Activated naive CD8-positive, alpha-beta T cell treated with anti-CD3 and anti-CD28 coated beads for 36 hours (primary cell): ENCODE data around the gene MAPK1IP1L. TPM values are rescaled to one million over a fixed set of nuclear protein-coding genes. Genes with fewer than 3 reads are reported as not detected.

Experiments
- DNase-seq: peaks from one replicate; pipeline ENCODE4 v3.0.0; 2021
- H3K27ac Mint-ChIP-seq: one replicate; pipeline ENCODE4 v1.8.0; 2022; ENCODE audit warnings: mild to moderate bottlenecking, moderate library complexity, mixed read lengths
- H3K27me3 Mint-ChIP-seq: one replicate; pipeline ENCODE4 v1.8.0; 2022; ENCODE audit warnings: mild to moderate bottlenecking, mixed read lengths
- H3K36me3 Mint-ChIP-seq: one replicate; pipeline ENCODE4 v1.8.0; 2021; ENCODE audit warnings: mild to moderate bottlenecking, mixed read lengths
- H3K4me1 Mint-ChIP-seq: one replicate; pipeline ENCODE4 v1.8.0; 2021; ENCODE audit warnings: mixed read lengths
- H3K4me3 Mint-ChIP-seq: one replicate; pipeline ENCODE4 v1.8.0; 2022; ENCODE audit warnings: mild to moderate bottlenecking, moderate library complexity, mixed read lengths
- H3K9me3 Mint-ChIP-seq: one replicate; pipeline ENCODE4 v1.8.0; 2022; ENCODE audit warnings: mixed read lengths
- total RNA-seq, 2 experiments: library from RNA; stranded (reverse); gene quantifications; one replicate each; pipeline ENCODE4 v1.2.3, GENCODE V29; 2021

MAPK1IP1L gene
- total RNA-seq, 2 experiments from 2014 or later: 118 to 122 TPM

DNA sequence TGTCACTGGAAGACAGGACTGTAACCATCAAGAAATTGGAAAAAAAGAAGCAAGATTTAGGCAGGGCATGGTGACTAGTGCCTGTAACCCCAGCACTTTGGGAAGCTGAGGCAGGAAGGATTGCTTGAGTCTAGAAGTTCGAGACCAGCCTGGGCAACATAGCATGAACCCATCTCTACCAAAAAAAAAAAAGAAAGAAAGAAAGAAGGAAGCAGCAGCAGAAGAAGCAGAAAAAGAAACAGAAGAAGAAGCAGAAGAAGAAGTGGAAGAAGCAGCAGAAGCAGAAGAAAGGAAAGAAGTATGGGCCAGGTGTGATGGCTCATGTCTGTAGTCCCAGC, 47.1 kb downstream of the MAPK1IP1L start:
- no peaks in the 10 kb centered on the region for H3K27me3 Mint-ChIP-seq
- peaks cover 33% of the 10 kb centered on the region for H3K4me1 Mint-ChIP-seq
- H3K4me3 Mint-ChIP-seq: no peak overlapping the region
- H3K9me3 Mint-ChIP-seq: no peaks in the 10 kb centered on the region
- H3K36me3 Mint-ChIP-seq: no peaks in the 10 kb centered on the region
- H3K27ac Mint-ChIP-seq: peak overlapping the region; percentile 86
- DNase-seq: no peak

DNA sequence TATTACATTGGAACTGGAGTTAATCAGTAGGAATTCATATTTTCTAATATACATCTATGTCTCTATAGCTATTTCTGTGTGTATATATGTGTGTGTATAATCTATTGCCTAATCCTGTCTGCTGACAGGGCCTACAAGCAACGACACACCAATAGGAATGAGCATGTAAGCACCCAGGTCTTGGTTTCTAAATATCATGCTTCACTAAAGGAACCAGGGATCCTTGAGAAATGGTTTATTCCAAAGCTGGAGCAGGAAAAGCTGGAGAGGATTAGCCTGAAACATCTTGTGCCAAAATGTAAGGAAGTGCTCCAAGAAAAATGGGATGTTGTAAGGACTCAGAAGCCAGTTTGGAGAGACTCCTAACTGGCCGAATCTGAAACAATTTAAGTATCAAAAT, 48.3 kb downstream of the MAPK1IP1L start:
- Mint-ChIP-seq H3K9me3 (peaks cover 7% of the 10 kb centered on the region), H3K4me1 (peaks cover 42% of the 10 kb centered on the region), H3K4me3 (no peak overlapping the region), H3K27me3 (no peaks in the 10 kb centered on the region), H3K27ac (no peak overlapping the region), H3K36me3 (peaks cover 4% of the 10 kb centered on the region)
- DNase-seq: no peak

DNA sequence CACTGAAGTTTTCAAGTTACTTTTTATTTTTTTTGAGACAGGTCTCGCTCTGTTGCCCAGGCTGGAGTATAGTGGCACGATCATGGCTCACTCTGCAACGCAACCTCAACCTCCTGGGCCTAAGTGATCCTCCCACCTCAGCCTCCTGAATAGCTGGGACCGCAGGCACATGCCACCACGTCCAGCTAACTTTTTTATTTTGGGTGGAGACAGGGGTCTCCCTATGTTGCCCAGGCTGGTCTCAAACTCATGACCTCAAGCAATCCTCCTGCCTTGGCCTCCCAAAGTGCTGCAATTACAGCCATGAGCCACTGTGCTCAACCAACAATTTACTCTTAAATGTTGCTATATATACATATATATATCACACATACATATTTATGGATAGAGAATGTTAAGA, 50.3 kb downstream of the MAPK1IP1L start:
- Mint-ChIP-seq H3K4me1 (peaks cover 42% of the 10 kb centered on the region), H3K4me3 (no peak overlapping the region), H3K27me3 (no peaks in the 10 kb centered on the region), H3K27ac (no peak overlapping the region), H3K36me3 (peaks cover 8% of the 10 kb centered on the region), H3K9me3 (peaks cover 9% of the 10 kb centered on the region)
- no peak for DNase-seq

DNA sequence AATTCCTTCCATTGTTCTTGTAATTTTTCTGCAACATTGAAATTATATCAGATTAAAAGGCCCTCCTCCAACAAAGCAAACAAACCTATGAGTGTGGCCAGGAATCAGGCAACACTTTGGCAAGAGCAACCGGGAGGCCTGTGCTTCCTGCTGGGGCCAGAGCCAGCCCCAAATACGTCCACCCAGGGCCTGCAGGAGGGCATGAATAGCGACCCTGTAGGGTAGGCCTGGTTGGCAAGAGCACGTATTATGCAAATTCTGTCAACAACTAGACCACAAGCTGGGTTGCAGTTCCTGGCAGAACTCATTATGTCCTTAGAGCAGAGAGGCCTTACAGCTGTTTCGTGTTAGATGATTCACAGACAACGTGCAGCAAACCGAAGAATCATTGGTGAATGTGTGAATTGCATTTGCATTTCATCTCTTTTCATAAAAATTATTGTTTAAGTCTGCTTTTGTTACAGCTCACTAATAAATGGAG, 50.7 kb downstream of the MAPK1IP1L start:
- H3K4me3 Mint-ChIP-seq: peak overlapping the region; percentile 67
- peaks cover 9% of the 10 kb centered on the region for H3K9me3 Mint-ChIP-seq
- no peaks in the 10 kb centered on the region for H3K27me3 Mint-ChIP-seq
- peak; percentile 55 for DNase-seq
- peaks cover 8% of the 10 kb centered on the region for H3K36me3 Mint-ChIP-seq
- H3K4me1 Mint-ChIP-seq: peaks cover 42% of the 10 kb centered on the region
- H3K27ac Mint-ChIP-seq: peak overlapping the region; percentile 98

DNA sequence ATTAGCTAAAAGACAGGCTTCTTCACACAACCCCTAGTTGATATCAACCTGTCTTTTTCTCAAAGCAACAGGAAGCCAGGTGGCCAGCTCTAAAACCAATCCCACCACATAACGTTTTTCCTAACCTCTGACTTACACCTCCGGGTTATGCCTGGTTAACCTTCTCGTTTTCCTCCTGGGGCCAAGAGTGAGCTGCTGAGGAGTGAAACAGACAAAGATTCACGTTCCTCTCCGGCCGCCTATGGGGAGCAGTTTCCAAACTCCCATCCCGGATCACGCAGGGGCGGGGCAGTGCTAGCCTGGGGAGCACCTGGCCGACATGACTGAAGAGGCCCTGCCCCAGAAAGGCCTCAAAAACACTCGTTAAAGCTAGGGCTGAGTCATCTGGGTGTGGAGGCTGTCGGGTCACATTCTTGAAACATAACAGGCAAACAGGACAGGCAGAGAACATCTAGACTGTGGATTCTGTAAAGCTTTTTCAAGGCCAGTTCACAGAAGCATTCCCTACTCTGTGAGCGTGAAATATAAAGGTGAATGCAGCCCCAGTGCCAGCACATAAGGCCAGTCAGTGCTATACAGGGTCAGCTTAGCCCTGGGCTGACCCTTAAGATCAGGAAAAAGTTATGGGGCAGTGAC, 51.7 kb downstream of the MAPK1IP1L start:
- no peaks in the 10 kb centered on the region for H3K27me3 Mint-ChIP-seq
- H3K9me3 Mint-ChIP-seq: peaks cover 9% of the 10 kb centered on the region
- H3K36me3 Mint-ChIP-seq: peaks cover 8% of the 10 kb centered on the region
- peak; percentile 45 for DNase-seq
- H3K4me1 Mint-ChIP-seq: peaks cover 41% of the 10 kb centered on the region
- peak overlapping the region; percentile 67 for H3K4me3 Mint-ChIP-seq
- peak overlapping the region; percentile 98 for H3K27ac Mint-ChIP-seq

DNA sequence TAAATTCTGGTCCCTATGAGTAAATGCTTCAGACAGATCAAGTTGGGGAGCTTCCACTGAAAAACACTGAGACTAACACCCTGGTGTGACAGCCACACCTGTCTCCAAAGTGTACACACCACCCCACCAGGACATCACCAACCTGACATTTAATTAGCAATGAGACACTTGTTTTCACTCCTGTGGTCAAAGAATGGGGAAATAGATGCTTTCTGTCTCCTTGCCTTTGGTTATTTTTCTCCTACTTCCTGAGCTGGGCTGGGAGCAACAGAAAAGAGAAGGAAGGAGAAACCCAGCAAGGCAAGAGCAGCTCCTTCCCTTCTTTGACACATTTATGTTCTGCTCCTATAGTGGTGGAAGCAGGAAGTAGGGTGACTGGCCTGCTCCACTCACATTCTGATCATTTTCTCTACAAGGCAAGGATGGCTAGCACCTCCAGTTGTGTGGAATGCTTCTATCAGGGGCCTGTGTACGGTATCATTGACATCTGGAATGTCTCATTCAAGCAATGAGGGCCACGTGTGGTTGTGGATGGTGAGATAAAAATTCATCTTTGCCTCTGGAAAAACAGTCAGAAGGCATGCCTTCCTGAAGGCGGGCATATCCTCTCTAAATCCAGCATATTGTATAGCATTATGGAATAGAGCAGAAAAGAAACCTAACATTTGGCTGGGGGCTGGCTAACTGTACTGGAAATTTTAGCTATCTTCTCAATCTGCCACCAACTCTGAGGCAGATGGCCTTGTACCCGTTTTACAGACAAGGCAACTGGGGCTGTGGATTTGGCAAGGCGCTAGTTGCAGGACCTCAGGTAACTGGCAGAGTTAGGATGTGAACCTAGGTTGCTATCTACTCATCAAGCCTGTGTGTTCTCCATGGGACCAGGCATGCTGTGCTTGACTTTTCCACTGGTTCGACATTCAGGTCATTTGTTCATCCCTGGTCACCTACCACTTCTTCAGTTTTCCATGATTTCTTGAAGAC, 52.8 kb downstream of the MAPK1IP1L start:
- no peak for DNase-seq
- Mint-ChIP-seq H3K4me3 (no peak overlapping the region), H3K9me3 (peaks cover 9% of the 10 kb centered on the region), H3K27me3 (no peaks in the 10 kb centered on the region), H3K36me3 (peaks cover 8% of the 10 kb centered on the region), H3K27ac (peak overlapping the region; percentile 98), H3K4me1 (peaks cover 37% of the 10 kb centered on the region)

DNA sequence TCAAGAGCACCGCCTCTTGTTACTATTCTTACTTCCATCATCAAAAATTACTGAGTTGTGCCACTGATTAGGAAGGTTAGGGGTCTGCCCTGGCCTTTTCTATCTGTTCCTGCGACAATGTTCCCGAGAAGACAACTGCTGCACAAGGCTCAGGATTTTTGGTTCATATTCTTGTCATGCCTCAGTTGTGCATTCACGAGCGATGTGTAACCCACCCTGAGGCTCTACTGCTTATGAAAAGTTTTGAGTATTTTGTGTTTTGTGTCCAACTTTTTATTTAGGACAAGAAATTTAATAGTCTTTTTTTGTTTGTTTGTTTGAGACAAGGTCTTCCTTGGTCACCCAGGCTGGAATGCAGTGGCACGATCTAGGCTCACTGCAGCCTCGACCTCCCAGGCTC, 54.5 kb downstream of the MAPK1IP1L start:
- Mint-ChIP-seq H3K4me1 (peaks cover 35% of the 10 kb centered on the region), H3K27ac (no peak overlapping the region), H3K27me3 (no peaks in the 10 kb centered on the region)

DNA sequence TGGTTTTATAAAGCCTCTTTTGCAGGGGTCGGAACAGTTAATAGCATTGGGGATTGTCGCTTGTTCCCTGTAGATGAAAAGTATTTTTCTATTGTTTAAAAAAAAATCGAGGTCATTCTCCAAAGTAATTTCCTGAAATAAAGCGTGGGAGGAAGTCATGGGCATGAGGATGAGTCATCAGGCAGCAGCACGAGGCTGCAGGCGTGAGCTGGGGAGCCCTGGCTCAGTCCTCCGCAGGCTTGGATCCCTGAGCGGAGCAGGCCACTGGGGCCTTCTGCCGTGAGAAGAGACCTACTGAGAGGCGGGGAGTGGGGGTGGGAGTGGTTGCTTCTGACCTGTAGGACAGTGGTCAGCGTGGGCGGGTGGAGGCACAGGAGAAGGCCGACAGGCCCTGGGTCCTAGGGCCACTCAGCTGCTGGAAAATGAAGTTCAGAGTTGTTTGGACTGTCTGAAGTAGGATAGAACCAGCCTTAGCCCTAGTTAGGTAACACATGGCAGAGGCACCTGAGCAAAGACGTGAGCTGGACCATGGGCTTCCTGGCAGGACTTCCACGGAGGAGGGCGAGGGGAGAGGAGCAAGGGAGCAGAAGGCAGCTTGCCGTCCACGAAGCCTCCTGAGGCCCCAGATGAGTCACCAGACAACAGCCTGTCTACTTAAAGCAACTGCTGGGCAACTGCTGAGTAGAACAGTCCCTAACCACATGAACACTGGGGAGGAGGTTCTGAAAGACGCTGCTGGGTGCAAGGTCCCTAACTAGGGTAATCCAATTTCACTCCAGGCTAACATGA, 56.5 kb downstream of the MAPK1IP1L start:
- H3K27me3 Mint-ChIP-seq: no peaks in the 10 kb centered on the region
- H3K9me3 Mint-ChIP-seq: peaks cover 9% of the 10 kb centered on the region
- peak; percentile 24 for DNase-seq
- peak overlapping the region; percentile 10 for H3K27ac Mint-ChIP-seq
- H3K4me3 Mint-ChIP-seq: no peak overlapping the region
- peaks cover 25% of the 10 kb centered on the region for H3K4me1 Mint-ChIP-seq
- H3K36me3 Mint-ChIP-seq: peaks cover 8% of the 10 kb centered on the region

More for the DNA sequence above, 54.5 kb downstream of the MAPK1IP1L start:
- Mint-ChIP-seq H3K9me3 (peaks cover 9% of the 10 kb centered on the region), H3K4me3 (no peak overlapping the region), H3K36me3 (peaks cover 8% of the 10 kb centered on the region)
- DNase-seq: no peak

DNA sequence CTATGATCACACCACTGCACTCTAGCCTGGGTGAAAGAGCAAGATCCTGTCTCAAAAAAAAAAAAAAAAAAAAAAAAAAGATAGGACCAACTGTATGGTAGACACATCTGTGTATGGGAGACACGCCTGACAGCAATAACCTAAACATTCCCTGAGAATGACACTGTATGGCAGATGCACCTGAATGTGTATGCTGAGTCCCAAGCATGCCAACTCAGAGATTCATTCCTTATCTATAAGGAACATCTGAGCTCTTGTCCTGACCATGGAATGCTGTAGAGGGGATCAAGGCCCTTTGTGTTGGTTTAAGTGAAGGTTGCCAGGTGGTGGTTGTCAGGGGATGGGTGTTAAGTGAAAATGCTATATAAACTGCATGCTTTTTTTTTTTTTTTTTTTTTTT, 58.4 kb downstream of the MAPK1IP1L start:
- Mint-ChIP-seq H3K27ac (no peak overlapping the region), H3K4me3 (no peak overlapping the region), H3K27me3 (no peaks in the 10 kb centered on the region), H3K4me1 (peaks cover 10% of the 10 kb centered on the region), H3K9me3 (peaks cover 1% of the 10 kb centered on the region), H3K36me3 (peaks cover 4% of the 10 kb centered on the region)
- DNase-seq: no peak

DNA sequence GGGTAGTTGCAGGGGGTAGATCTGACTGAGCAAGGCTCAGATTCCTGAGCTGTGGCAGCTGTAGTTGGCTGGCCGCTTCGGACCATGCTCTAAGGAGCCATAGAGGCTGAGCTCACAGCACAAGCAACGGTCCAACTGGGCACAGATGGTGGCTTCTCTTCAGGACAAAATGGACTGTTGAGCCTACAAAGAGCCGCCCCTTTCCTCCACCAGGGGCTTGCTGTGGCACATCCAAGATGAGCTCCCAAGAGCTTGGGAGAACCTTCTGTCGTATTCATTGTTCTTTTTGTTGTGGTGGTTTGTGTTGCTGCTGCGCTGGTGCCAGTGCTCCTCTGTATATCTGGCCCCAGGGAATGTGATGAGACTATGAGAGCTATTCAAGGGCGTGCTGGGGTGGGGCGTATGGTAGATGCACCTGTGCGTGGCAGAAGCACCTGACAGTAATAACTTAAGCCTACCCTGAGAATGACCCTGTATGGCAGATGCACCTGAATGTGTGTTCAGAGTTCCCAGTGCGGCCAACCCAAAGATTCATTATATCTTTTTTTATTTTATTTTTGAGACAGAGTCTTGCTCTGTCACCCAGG, 59.8 kb downstream of the MAPK1IP1L start:
- H3K4me3 Mint-ChIP-seq: no peak overlapping the region
- no peaks in the 10 kb centered on the region for H3K27me3 Mint-ChIP-seq
- H3K36me3 Mint-ChIP-seq: no peaks in the 10 kb centered on the region
- no peaks in the 10 kb centered on the region for H3K9me3 Mint-ChIP-seq
- no peak for DNase-seq
- H3K4me1 Mint-ChIP-seq: peaks cover 10% of the 10 kb centered on the region
- no peak overlapping the region for H3K27ac Mint-ChIP-seq

DNA sequence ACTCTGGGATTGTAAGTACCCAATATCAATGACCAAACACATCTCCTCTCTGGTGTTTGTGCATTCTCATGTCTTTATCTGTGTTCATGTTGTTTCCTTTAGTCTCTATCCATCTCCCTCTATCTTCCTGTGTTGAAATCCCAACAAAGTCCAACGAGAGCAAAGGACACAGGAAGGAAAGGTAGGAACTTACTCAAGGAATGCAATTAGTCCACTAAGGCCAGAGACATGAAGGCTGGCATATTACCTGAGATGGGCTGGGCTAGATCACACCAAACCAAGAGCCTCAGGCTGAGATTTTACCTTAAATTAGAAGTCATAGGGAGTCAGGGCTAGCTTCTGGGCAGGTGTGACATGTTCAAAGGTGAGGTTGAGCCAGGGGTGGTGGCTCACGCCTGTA, 63.3 kb downstream of the MAPK1IP1L start:
- Mint-ChIP-seq H3K4me1 (peaks cover 3% of the 10 kb centered on the region), H3K27ac (no peak overlapping the region), H3K4me3 (no peak overlapping the region), H3K36me3 (no peaks in the 10 kb centered on the region), H3K27me3 (no peaks in the 10 kb centered on the region), H3K9me3 (no peaks in the 10 kb centered on the region)
- DNase-seq: no peak

DNA sequence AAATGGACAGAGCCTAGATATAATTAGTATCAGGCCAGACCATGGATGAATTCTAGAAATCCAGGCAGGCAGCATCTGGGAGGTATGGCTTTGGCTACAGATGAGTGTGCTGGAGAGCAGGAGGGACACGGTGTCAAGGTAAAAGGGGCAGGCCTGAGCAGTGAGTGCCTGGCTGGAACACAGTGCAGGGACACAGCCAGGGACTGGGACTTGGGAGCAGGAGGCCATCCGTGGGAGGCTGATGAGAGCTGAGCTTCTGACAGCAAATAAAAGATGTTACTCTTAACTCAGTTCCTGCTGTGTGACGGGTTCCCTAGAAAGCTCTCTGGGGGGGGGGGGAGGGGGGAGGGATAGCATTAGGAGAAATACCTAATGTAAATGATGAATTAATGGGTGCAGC, 64.0 kb downstream of the MAPK1IP1L start:
- Mint-ChIP-seq H3K27ac (no peak overlapping the region), H3K27me3 (no peaks in the 10 kb centered on the region), H3K9me3 (no peaks in the 10 kb centered on the region), H3K4me3 (no peak overlapping the region), H3K36me3 (no peaks in the 10 kb centered on the region), H3K4me1 (peaks cover 3% of the 10 kb centered on the region)
- DNase-seq: no peak

DNA sequence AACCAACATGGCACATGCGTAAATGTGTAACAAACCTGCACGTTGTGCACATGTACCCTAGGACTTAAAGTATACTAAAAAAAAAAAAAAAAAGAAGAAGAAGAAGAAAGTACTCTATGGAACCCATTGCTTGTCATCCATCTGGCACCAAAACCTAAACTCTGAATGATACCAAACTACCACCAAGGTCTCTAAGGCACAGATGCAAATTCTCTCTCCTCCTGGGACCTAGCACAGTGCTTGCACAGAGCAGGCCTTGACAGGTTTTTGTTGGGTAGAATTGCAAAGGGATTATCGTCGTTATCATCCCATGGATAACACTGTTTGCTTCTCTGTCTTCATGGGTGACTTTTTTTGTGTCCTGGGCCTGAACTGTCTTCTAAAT, 64.4 kb downstream of the MAPK1IP1L start:
- no peak overlapping the region for H3K27ac Mint-ChIP-seq
- no peaks in the 10 kb centered on the region for H3K27me3 Mint-ChIP-seq
- no peak for DNase-seq
- no peaks in the 10 kb centered on the region for H3K9me3 Mint-ChIP-seq
- no peaks in the 10 kb centered on the region for H3K36me3 Mint-ChIP-seq
- H3K4me1 Mint-ChIP-seq: peaks cover 3% of the 10 kb centered on the region
- no peak overlapping the region for H3K4me3 Mint-ChIP-seq

DNA sequence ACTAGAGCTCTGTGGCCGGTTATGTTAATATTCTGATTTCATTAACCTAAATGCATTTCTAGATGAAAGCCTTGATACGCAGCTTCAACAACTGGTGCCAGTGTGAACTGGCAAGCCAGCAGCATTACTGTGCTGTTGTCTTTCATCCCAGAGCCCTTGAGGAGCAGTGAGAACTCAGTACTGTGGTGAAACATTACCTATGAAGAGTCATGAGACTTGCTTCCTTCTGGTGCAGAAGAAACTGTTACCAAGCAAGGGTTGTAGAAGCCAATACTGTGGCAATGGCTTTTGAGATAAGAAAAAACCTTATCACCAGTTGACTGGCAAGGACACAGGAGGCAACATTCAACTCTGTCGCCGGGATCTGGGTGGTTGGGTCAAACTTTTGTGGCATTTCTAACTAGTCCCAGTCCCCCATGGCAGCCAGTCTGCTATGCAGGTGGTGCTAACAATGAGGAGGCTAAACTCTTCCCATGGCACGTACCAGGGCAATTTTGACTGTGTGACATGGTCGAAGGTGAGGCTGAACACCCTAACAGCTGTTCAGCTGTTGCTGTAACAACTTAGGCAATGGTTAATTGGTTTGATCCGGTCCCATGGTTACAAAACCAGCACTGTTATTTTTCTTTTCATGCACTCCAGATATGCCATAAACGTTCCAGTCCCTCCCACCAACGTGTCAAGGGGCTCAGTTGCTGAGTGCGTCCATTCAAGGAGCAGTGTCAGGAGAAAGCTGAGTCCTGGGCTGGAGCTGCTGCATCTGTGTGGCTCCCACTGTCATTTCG, 65.0 kb downstream of the MAPK1IP1L start:
- Mint-ChIP-seq H3K36me3 (no peaks in the 10 kb centered on the region), H3K27ac (no peak overlapping the region), H3K27me3 (no peaks in the 10 kb centered on the region), H3K4me1 (peaks cover 3% of the 10 kb centered on the region), H3K4me3 (no peak overlapping the region), H3K9me3 (no peaks in the 10 kb centered on the region)
- no peak for DNase-seq
